ENCODE data around the gene HIVEP2. TPM values are rescaled to one million over a fixed set of nuclear protein-coding genes. Genes with fewer than 3 reads are reported as not detected.

HIVEP2 gene
- total RNA-seq, 1 donor from 2014 or later: 3.5 TPM

DNA sequence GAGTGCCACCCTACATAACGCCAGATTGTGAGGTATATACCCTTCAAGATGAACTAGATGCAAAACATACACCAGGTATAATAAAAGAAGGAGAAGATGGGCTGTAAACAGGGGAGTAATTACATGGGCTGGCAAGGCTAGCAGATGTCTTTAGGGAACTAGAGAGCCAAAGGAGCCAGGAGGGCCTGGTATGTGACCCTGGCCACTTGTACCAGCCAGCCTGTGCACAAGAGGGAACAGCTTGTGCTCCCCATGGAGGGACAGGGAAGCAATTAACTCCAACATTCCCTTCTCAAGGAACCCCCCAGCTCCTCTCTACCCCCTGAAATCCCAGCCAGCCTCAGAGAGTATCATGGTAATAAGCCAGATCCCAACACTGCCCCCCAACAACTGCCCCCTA is 139.9 kb downstream of the HIVEP2 start:
- Mint-ChIP-seq H3K36me3 (ENCODE audit: low read depth) (no peaks in the 10 kb centered on the region), H3K4me1 (no peaks in the 10 kb centered on the region), H3K27me3 (ENCODE audit: low read depth) (no peaks in the 10 kb centered on the region), H3K9me3 (no peaks in the 10 kb centered on the region), H3K4me3 (no peak overlapping the region), H3K27ac (ENCODE audit: unreplicated experiment) (no peak overlapping the region)
- no peak for DNase-seq (ENCODE audit: low read depth, low spot score)
- TF ChIP-seq, protein P1, sequence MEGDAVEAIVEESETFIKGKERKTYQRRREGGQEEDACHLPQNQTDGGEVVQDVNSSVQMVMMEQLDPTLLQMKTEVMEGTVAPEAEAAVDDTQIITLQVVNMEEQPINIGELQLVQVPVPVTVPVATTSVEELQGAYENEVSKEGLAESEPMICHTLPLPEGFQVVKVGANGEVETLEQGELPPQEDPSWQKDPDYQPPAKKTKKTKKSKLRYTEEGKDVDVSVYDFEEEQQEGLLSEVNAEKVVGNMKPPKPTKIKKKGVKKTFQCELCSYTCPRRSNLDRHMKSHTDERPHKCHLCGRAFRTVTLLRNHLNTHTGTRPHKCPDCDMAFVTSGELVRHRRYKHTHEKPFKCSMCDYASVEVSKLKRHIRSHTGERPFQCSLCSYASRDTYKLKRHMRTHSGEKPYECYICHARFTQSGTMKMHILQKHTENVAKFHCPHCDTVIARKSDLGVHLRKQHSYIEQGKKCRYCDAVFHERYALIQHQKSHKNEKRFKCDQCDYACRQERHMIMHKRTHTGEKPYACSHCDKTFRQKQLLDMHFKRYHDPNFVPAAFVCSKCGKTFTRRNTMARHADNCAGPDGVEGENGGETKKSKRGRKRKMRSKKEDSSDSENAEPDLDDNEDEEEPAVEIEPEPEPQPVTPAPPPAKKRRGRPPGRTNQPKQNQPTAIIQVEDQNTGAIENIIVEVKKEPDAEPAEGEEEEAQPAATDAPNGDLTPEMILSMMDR (conservative IDR thresholded peaks at IDR 0.05): no peak

DNA sequence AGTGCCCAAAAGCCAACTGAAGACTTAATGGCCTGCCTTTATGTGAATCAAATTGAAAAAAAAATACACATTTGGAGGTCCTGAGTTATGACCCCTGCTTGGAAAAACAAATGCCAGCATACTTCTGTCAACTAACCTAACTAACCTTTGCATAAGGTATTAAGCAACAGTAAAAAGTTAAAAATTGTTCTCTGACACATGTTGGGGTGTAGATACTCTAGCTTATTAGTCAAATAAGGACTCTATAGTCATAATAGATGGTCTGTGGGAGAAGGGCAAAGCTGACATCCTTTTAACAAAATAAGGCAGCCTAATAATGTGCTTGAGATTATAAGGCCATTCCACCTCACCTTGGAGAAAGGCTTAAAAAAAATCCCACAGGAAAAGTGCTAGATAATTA is 140.5 kb downstream of the HIVEP2 start:
- no peaks in the 10 kb centered on the region for H3K9me3 Mint-ChIP-seq

DNA sequence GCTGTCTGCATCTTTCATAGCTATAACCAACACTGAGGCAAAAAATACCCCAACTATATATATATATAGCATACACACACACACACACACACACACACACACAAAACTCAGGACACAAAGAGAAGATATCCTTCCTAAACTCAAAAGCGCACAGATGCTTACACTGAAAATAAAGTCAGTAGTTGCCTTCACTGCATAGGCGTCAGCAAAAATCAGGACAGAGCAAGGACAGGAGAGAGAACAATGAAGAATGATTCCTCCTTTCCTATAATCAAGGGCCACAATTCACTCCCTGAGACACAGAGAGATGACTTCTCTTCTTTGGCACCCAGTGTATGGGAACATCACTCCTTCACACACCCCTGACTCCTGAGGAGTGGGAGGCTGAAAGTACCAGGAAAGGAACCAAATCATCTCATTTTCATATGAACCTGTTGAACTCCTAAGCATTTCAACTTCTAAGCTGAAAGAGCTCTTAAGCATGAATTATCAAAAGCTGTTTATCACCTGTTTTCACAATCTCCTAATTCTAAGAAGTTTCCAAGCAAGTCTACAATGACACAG is 141.4 kb downstream of the HIVEP2 start:
- TF ChIP-seq, protein P1 (conservative IDR thresholded peaks at IDR 0.05): no peak
- Mint-ChIP-seq H3K36me3 (ENCODE audit: low read depth) (no peaks in the 10 kb centered on the region), H3K4me3 (no peak overlapping the region), H3K27ac (ENCODE audit: unreplicated experiment) (no peak overlapping the region), H3K9me3 (no peaks in the 10 kb centered on the region), H3K4me1 (no peaks in the 10 kb centered on the region), H3K27me3 (ENCODE audit: low read depth) (no peaks in the 10 kb centered on the region)
- no peak for DNase-seq (ENCODE audit: low read depth, low spot score)

More for the DNA sequence above, 140.5 kb downstream of the HIVEP2 start:
- TF ChIP-seq, protein P1 (conservative IDR thresholded peaks at IDR 0.05): no peak
- H3K4me3 Mint-ChIP-seq: no peak overlapping the region
- no peaks in the 10 kb centered on the region for H3K4me1 Mint-ChIP-seq
- H3K27ac Mint-ChIP-seq (ENCODE audit: unreplicated experiment): no peak overlapping the region
- no peak for DNase-seq (ENCODE audit: low read depth, low spot score)
- H3K27me3 Mint-ChIP-seq (ENCODE audit: low read depth): no peaks in the 10 kb centered on the region
- H3K36me3 Mint-ChIP-seq (ENCODE audit: low read depth): no peaks in the 10 kb centered on the region

DNA sequence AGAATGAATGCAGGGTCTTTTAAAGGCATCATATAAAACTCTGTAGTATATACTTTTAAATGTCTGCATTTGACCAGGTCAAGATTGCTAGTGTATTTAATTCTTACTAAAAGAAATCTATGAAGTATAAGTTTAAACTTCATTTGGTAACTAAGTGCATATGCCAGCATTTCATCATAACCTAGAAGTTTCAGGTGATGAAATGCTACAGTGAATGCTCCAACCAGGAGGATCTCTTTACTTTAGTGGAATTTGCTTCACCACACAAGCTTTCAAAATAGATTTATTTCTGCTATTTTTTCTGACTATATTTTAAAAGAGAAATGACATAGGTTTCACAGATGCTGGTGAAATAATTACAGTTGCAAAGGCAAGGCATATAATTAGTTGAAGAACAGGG is 141.9 kb downstream of the HIVEP2 start:
- no peak for DNase-seq (ENCODE audit: low read depth, low spot score)
- Mint-ChIP-seq H3K27me3 (ENCODE audit: low read depth) (no peaks in the 10 kb centered on the region), H3K36me3 (ENCODE audit: low read depth) (no peaks in the 10 kb centered on the region), H3K27ac (ENCODE audit: unreplicated experiment) (no peak overlapping the region), H3K4me1 (no peaks in the 10 kb centered on the region), H3K9me3 (no peaks in the 10 kb centered on the region), H3K4me3 (no peak overlapping the region)
- TF ChIP-seq, protein P1 (conservative IDR thresholded peaks at IDR 0.05): no peak

DNA sequence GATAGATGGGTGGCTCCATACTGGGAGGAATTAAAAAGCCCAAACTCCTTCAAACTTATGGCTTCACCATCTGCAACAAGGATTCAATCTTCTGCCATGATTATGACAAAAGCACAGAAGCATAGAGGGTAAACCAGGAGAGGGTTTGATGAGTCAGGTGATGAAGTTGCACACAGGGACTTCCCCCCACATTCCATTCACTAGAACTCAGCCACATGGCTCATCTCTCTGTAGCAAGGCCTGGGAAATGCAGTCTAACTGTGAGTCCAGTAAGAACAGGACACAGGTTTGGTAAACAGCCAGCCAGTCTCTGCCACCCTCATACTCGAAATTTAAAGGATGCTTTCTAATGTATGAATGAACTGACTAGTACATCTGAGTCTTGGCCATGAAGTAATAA is 142.9 kb downstream of the HIVEP2 start:
- no peak overlapping the region for H3K4me3 Mint-ChIP-seq
- DNase-seq (ENCODE audit: low read depth, low spot score): no peak
- H3K9me3 Mint-ChIP-seq: no peaks in the 10 kb centered on the region
- TF ChIP-seq, protein P1 (conservative IDR thresholded peaks at IDR 0.05): no peak
- no peaks in the 10 kb centered on the region for H3K4me1 Mint-ChIP-seq
- no peaks in the 10 kb centered on the region for H3K27me3 Mint-ChIP-seq (ENCODE audit: low read depth)
- H3K27ac Mint-ChIP-seq (ENCODE audit: unreplicated experiment): no peak overlapping the region
- H3K36me3 Mint-ChIP-seq (ENCODE audit: low read depth): no peaks in the 10 kb centered on the region
